Stomach (tissue), 4 donors: ENCODE results near the gene PRUNE2.

Source experiments
- CTCF ChIP-seq, 7 experiments: fragments of 450-650 bp in 4 of 7; fragments of 200-600 bp in 3 of 7; sonication (generic) in 3 of 7; IDR thresholded peaks; one replicate each; pipeline ENCODE4 v1.5.1; 2016 to 2019; ENCODE audit warnings: antibody characterized with exemption in 7 of 7, control low read depth in 2 of 7, mild to moderate bottlenecking in 1 of 7
- POLR2A ChIP-seq, 4 donors: fragments of 450-650 bp; IDR thresholded peaks; one replicate each; pipeline ENCODE4 v1.6.1; 2016; ENCODE audit warnings: antibody characterized with exemption in 4 of 4, control low read depth in 2 of 4, mild to moderate bottlenecking in 1 of 4, moderate library complexity in 1 of 4

- TF ChIP-seq CTCF (IDR thresholded peaks at IDR 0.05) (no peak), POLR2A (IDR thresholded peaks at IDR 0.05) (no peak)
Measured at GRCh38 chr9:76576344-76576743, 329.6 kb downstream of the PRUNE2 start.
